Body of pancreas (tissue), 4 donors: ENCODE measurements around the gene FCHO1.

Source experiments
- POLR2A ChIP-seq, 3 donors: fragments of 450-650 bp; IDR thresholded peaks; one replicate each; pipeline ENCODE4 v1.6.1; 2016; ENCODE audit warnings: antibody characterized with exemption in 3 of 3, mild to moderate bottlenecking in 2 of 3
- TF ChIP-seq, protein P1 (sequence below), 7 experiments: fragments of 450-650 bp in 4 of 7; fragments of 200-600 bp in 3 of 7; sonication (generic) in 3 of 7; IDR thresholded peaks; one replicate each; pipeline ENCODE4 v1.5.1; 2016 to 2019; ENCODE audit warnings: antibody characterized with exemption in 7 of 7

DNA sequence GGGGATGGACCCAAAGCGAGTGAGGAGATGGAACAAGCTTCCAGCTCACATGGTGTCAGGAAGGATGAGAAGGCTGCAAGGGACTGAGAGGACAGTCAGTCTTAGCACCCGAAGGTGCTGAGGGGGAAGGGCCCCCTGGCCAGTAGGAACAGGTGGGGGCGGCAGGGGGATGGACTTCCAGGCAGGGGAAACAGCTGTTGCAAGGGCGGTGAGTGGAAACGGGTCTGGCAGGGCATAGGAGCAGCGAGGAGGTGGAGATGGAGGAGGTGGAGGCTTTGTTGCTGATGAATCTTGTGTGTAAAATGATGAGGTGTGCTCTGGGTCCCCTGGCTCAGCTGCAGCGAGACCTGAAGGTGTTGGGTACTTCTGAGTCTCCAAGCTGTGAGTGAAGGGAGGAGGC, 30.8 kb upstream of the FCHO1 start:
- TF ChIP-seq, protein P1, sequence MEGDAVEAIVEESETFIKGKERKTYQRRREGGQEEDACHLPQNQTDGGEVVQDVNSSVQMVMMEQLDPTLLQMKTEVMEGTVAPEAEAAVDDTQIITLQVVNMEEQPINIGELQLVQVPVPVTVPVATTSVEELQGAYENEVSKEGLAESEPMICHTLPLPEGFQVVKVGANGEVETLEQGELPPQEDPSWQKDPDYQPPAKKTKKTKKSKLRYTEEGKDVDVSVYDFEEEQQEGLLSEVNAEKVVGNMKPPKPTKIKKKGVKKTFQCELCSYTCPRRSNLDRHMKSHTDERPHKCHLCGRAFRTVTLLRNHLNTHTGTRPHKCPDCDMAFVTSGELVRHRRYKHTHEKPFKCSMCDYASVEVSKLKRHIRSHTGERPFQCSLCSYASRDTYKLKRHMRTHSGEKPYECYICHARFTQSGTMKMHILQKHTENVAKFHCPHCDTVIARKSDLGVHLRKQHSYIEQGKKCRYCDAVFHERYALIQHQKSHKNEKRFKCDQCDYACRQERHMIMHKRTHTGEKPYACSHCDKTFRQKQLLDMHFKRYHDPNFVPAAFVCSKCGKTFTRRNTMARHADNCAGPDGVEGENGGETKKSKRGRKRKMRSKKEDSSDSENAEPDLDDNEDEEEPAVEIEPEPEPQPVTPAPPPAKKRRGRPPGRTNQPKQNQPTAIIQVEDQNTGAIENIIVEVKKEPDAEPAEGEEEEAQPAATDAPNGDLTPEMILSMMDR (IDR thresholded peaks at IDR 0.05), result no peak
- no peak for TF ChIP-seq POLR2A (IDR thresholded peaks at IDR 0.05)
